ENCODE measurements around the gene AQP5. TPM values are rescaled to one million over a fixed set of nuclear protein-coding genes. Genes with fewer than 3 reads are reported as not detected.

AQP5 gene
- total RNA-seq, 2 donors from 2014 or later = 0.42 to 0.54 TPM

GRCh38 chr12:49946497-49946896 is 15.2 kb upstream of the AQP5 start:
- no peaks in the 10 kb centered on the region for H3K27me3 ChIP-seq (replicated peaks; ENCODE audit: insufficient read depth)
- no peaks in the 10 kb centered on the region for H3K4me1 ChIP-seq (ENCODE audit: control insufficient read depth in 1 of 2, low read depth in 2 of 2)
- no peak for TF ChIP-seq CTCF (IDR thresholded peaks at IDR 0.05)
- no peaks in the 10 kb centered on the region for H3K9me3 ChIP-seq
- no peak for ATAC-seq (ENCODE audit: insufficient number of reproducible peaks, low FRiP score, low read depth)
- no peaks in the 10 kb centered on the region for H3K36me3 ChIP-seq
- no peak overlapping the region for H3K27ac ChIP-seq
- no peak for DNase-seq (ENCODE audit: low spot score)
- no peak overlapping the region for H3K4me3 ChIP-seq

DNA sequence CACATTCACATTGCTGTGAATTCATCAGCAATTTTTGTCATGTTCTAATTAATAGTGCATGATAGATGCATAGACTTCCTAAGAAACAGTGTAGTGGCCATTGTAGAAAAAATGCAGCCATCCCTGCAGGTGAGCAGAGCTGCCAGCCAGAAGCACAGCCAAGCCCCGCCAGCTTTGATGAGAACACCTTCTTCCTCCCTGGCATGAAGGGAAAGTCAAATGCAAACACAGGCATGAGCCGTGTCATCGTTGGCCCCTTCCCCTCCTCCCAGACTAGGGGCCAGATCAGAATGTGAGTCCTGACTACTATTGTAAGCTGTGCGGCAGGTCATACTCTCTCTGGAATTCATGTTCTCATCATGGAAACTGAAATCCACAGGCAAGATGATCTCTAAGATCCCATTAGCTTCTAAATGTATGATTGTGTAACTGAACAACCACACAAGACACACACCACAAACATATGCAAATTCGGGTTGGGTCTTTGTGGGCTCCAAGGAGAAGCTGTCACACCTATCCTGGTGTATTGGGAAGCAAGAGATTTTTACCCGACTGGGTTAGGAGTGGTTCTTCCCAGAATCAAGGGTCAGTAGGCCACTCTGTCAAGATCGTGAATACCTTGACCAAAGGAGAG is 14.0 kb upstream of the AQP5 start:
- Histone ChIP-seq H3K9me3 (no peaks in the 10 kb centered on the region), H3K27ac (no peak overlapping the region), H3K36me3 (no peaks in the 10 kb centered on the region), H3K4me1 (ENCODE audit: control insufficient read depth in 1 of 2, low read depth in 2 of 2) (no peaks in the 10 kb centered on the region), H3K27me3 (replicated peaks; ENCODE audit: insufficient read depth) (no peaks in the 10 kb centered on the region), H3K4me3 (no peak overlapping the region)
- no peak for TF ChIP-seq CTCF (IDR thresholded peaks at IDR 0.05)
- no peak for DNase-seq (ENCODE audit: low spot score)
- no peak for ATAC-seq (ENCODE audit: insufficient number of reproducible peaks, low FRiP score, low read depth)

- Histone ChIP-seq H3K9me3 (no peaks in the 10 kb centered on the region), H3K27me3 (replicated peaks; ENCODE audit: insufficient read depth) (no peaks in the 10 kb centered on the region), H3K4me1 (ENCODE audit: control insufficient read depth in 1 of 2, low read depth in 2 of 2) (no peaks in the 10 kb centered on the region), H3K27ac (no peak overlapping the region), H3K36me3 (no peaks in the 10 kb centered on the region), H3K4me3 (no peak overlapping the region)
- no peak for TF ChIP-seq CTCF (IDR thresholded peaks at IDR 0.05)
- no peak for ATAC-seq (ENCODE audit: insufficient number of reproducible peaks, low FRiP score, low read depth)
- DNase-seq (ENCODE audit: low spot score) = no peak
Observed at GRCh38 chr12:49948866-49949845, 12.5 kb upstream of the AQP5 start.

GRCh38 chr12:49949866-49950265 is 11.8 kb upstream of the AQP5 start:
- no peak for TF ChIP-seq CTCF (IDR thresholded peaks at IDR 0.05)
- Histone ChIP-seq H3K9me3 (no peaks in the 10 kb centered on the region), H3K4me3 (no peak overlapping the region), H3K4me1 (ENCODE audit: control insufficient read depth in 1 of 2, low read depth in 2 of 2) (no peaks in the 10 kb centered on the region), H3K27ac (no peak overlapping the region), H3K36me3 (no peaks in the 10 kb centered on the region), H3K27me3 (replicated peaks; ENCODE audit: insufficient read depth) (no peaks in the 10 kb centered on the region)
- no peak for ATAC-seq (ENCODE audit: insufficient number of reproducible peaks, low FRiP score, low read depth)
- DNase-seq (ENCODE audit: low spot score) = no peak

Measured in thoracic aorta (tissue), 2 donors.